ENCODE measurements around the gene SEC24D. TPM values are rescaled to one million over a fixed set of nuclear protein-coding genes. Genes with fewer than 3 reads are reported as not detected.
"Not testable (repeated sequence)": the region's sequence is repeated elsewhere in the genome, so short reads cannot be mapped to it uniquely, and the experiment has no call there.

Gene SEC24D
- total and polyA plus RNA-seq, 2 donors (not counting 3 experiments of a cell fraction or from before 2014, with no cell fraction given) = 81.5 to 127 TPM

DNA sequence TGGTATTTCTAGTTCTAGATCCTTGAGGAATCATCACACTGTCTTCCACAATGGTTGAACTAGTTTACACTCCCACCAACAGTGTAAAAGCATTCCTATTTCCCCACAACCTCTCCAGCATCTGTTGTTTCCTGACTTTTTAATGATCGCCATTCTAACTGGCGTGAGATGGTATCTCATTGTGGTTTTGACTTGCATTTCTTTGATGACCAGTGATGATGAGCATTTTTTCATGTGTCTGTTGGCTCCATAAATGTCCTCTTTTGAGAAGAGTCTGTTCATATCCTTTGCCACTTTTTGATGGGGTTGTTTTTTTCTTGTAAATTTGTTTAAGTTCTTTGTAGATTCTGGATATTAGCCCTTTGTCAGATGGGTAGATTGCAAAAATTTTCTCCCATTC lies 58.3 kb downstream of the SEC24D start:
- H4K20me1 ChIP-seq (replicated peaks; ENCODE audit: control insufficient read depth, extremely low read depth, insufficient read depth, low read length); H3K9ac ChIP-seq (replicated peaks; ENCODE audit: extremely low read depth, insufficient read depth, low read length); H3K4me3 ChIP-seq (replicated peaks in 1 of 3; ENCODE audit: insufficient read depth in 1 of 3, low read depth in 1 of 3, low read length in 3 of 3); H3K27ac ChIP-seq (ENCODE audit: insufficient read depth, low read depth, low read length); BruUV-seq (replicated peaks); H3K36me3 ChIP-seq (ENCODE audit: control insufficient read depth in 2 of 2, extremely low read depth in 1 of 2, insufficient read depth in 2 of 2, low read length in 2 of 2); DNase-seq (ENCODE audit: low read depth, low spot score); FAIRE-seq; H3K4me2 ChIP-seq (ENCODE audit: insufficient read depth, low read length); H3K9me1 ChIP-seq (replicated peaks; ENCODE audit: control insufficient read depth, extremely low read depth, insufficient read depth, low read length); H2AFZ ChIP-seq (ENCODE audit: low read depth, low read length); CTCF ChIA-PET; dilution Hi-C loops (cut with MboI; ENCODE audit: extremely low pct_ligation_motif_present, low sequenced_read_pairs); H3K27me3 ChIP-seq (ENCODE audit: control insufficient read depth in 2 of 2, insufficient read depth in 2 of 2, low read length in 2 of 2); H3K9me3 ChIP-seq (replicated peaks; ENCODE audit: control insufficient read depth, insufficient read depth, low read length); POLR2A ChIA-PET; intact Hi-C loops (cut with micrococcal nuclease): not testable (repeated sequence)
- H3K4me1 ChIP-seq (ENCODE audit: control insufficient read depth, extremely low read depth, insufficient read depth, low read length) = peaks cover 29% of the 10 kb centered on the region
- H3K79me2 ChIP-seq (ENCODE audit: control insufficient read depth, insufficient read depth, low read length) = peaks cover 13% of the 10 kb centered on the region

DNA sequence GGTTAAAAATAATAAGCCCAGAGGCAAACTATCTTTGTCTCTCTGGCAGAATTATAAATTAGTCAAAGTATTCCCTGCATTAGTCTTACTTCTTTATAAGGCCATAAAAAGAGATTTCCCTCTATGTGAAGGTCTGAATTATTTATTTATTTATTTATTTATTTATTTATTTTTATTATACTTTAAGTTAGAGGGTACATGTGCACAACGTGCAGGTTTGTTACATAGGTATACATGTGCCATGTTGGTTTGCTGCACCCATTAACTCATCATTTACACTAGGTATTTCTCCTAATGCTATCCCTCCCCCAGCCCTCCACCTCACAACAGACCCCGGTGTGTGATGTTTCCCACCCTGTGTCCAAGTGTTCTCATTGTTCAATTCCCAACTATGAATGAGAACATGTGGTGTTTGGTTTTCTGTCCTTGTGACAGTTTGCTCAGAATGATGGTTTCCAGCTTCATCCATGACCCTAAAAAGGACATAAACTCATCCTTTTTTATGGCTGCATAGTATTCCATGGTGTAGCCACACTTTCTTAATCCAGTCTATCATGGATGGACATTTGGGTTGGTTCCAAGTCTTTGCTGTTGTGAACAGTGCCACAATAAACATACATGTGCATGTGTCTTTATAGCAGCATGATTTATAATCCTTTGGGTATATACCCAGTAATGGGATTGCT lies 58.8 kb downstream of the SEC24D start:
- Histone ChIP-seq H3K4me1 (ENCODE audit: control insufficient read depth, extremely low read depth, insufficient read depth, low read length) (peaks cover 33% of the 10 kb centered on the region), H3K79me2 (ENCODE audit: control insufficient read depth, insufficient read depth, low read length) (peaks cover 13% of the 10 kb centered on the region)
- H4K20me1 ChIP-seq (replicated peaks; ENCODE audit: control insufficient read depth, extremely low read depth, insufficient read depth, low read length); H3K4me2 ChIP-seq (ENCODE audit: insufficient read depth, low read length); H3K9me1 ChIP-seq (replicated peaks; ENCODE audit: control insufficient read depth, extremely low read depth, insufficient read depth, low read length); H3K9me3 ChIP-seq (replicated peaks; ENCODE audit: control insufficient read depth, insufficient read depth, low read length); FAIRE-seq; H3K27ac ChIP-seq (ENCODE audit: insufficient read depth, low read depth, low read length); H3K36me3 ChIP-seq (ENCODE audit: control insufficient read depth in 2 of 2, extremely low read depth in 1 of 2, insufficient read depth in 2 of 2, low read length in 2 of 2); intact Hi-C loops (cut with micrococcal nuclease); dilution Hi-C loops (cut with MboI; ENCODE audit: extremely low pct_ligation_motif_present, low sequenced_read_pairs); H3K4me3 ChIP-seq (replicated peaks in 1 of 3; ENCODE audit: insufficient read depth in 1 of 3, low read depth in 1 of 3, low read length in 3 of 3); DNase-seq (ENCODE audit: low read depth, low spot score); BruUV-seq (replicated peaks); H3K27me3 ChIP-seq (ENCODE audit: control insufficient read depth in 2 of 2, insufficient read depth in 2 of 2, low read length in 2 of 2); POLR2A ChIA-PET; H2AFZ ChIP-seq (ENCODE audit: low read depth, low read length); H3K9ac ChIP-seq (replicated peaks; ENCODE audit: extremely low read depth, insufficient read depth, low read length): not testable (repeated sequence)
- CTCF ChIA-PET = interaction anchor here (0.9 to 6.4 kb wide), 4 partner anchors 8 to 193 kb away, joined by 3 to 79 read pairs (median 4); no protein-coding TSS in a partner anchor
